Mucosa of descending colon (tissue), 3 donors: Measurements from ENCODE around the gene SLC4A9. TPM values are rescaled to one million over a fixed set of nuclear protein-coding genes. Genes with fewer than 3 reads are reported as not detected.

Experiments
- ATAC-seq: fragments of 200-7000 bp; cut with Tn5 transposase; one replicate; pipeline ENCODE4 v1.9.1; 2020; ENCODE audit warnings: mild to moderate bottlenecking, moderate library complexity
- DNase-seq, 3 donors: peaks; one replicate each; pipeline ENCODE4 v3.0.0-alpha.2; 2020
- H3K36me3 ChIP-seq: fragments of 200-600 bp; one replicate; pipeline ENCODE4 v1.8.0; 2021; ENCODE audit warnings: low read depth, mild to moderate bottlenecking
- H3K4me1 ChIP-seq: fragments of 200-600 bp; one replicate; pipeline ENCODE4 v1.8.0; 2021; ENCODE audit warnings: low read depth, mild to moderate bottlenecking
- H3K4me3 ChIP-seq: fragments of 200-600 bp; one replicate; pipeline ENCODE4 v1.8.0; 2021; ENCODE audit warnings: mild to moderate bottlenecking
- H3K9me3 ChIP-seq: fragments of 200-600 bp; one replicate; pipeline ENCODE4 v1.8.0; 2021; ENCODE audit warnings: mild to moderate bottlenecking
- CTCF ChIP-seq: fragments of 200-600 bp; IDR thresholded peaks from one replicate; pipeline ENCODE4 v1.8.0; 2022; ENCODE audit warnings: antibody characterized with exemption, mild to moderate bottlenecking
- intact Hi-C, 2 donors: fragments of 100-400 bp; cut with DNase I in 1 of 2; cut with micrococcal nuclease in 1 of 2; formaldehyde crosslinking; loops; one replicate each; pipeline versions ENCODE4 v1.11.0 to v1.11.1; 2022; cut with DNase I, micrococcal nuclease
- total RNA-seq, 3 donors: library from RNA; stranded (reverse); fragmentation: NEBNext Ultra II Directional in 2 of 3; extraction: Animal tissue kit (Norgen Biotek cat#: 25700) in 2 of 3; gene quantifications; one replicate each; pipeline versions ENCODE4 v1.2.1 to v1.2.4, GENCODE V29; 2021 to 2023
- donor health status: DM: no; HTN: no; CAD: no; lungs with moderate emphysema.
- donor health status: DM: no; HTN: no; CAD: no.
- donor health status: DM: no; HTN: yes; CAD: no.

SLC4A9 gene
- total RNA-seq, 3 donors from 2014 or later = 0.23 to 0.46 TPM; not detected in 1

GRCh38 chr5:140349244-140349643 is 10.8 kb upstream of the SLC4A9 start:
- DNase-seq = peak; percentile 45 to 69 (median 60)
- no peaks in the 10 kb centered on the region for H3K9me3 ChIP-seq
- intact Hi-C loops = loop anchor here in 1 of 2 donors (5.0 kb wide), 1 partner anchor 182 kb away; no protein-coding TSS in a partner anchor
- H3K4me3 ChIP-seq = no peak overlapping the region
- ATAC-seq = peak; percentile 61
- no peaks in the 10 kb centered on the region for H3K36me3 ChIP-seq
- peaks cover 32% of the 10 kb centered on the region for H3K4me1 ChIP-seq
- no peak for TF ChIP-seq CTCF

- H3K9me3 ChIP-seq = no peaks in the 10 kb centered on the region
- H3K36me3 ChIP-seq = no peaks in the 10 kb centered on the region
- H3K4me3 ChIP-seq = no peak overlapping the region
- intact Hi-C loops = loop anchor here in 1 of 2 donors (5.0 kb wide), 1 partner anchor 109 kb away; no protein-coding TSS in a partner anchor
- DNase-seq (peak in 1 of 3 donors; percentile 91), ATAC-seq (no peak)
- TF ChIP-seq CTCF = peak; percentile 70
- H3K4me1 ChIP-seq = peaks cover 28% of the 10 kb centered on the region
Observed at GRCh38 chr5:140351609-140352334, 8.2 kb upstream of the SLC4A9 start.

- no peak for DNase-seq
- no peak for TF ChIP-seq CTCF
- Histone ChIP-seq H3K36me3 (no peaks in the 10 kb centered on the region), H3K4me1 (peaks cover 5% of the 10 kb centered on the region), H3K4me3 (no peak overlapping the region), H3K9me3 (no peaks in the 10 kb centered on the region)
- no peak for ATAC-seq
- intact Hi-C loops = loop anchor here in 1 of 2 donors (5.0 kb wide), 1 partner anchor 113 kb away; no protein-coding TSS in a partner anchor
Observed at GRCh38 chr5:140355546-140355945, 4.4 kb upstream of the SLC4A9 start.

GRCh38 chr5:140356853-140357725 is 2.9 kb upstream of the SLC4A9 start:
- H3K4me3 ChIP-seq = no peak overlapping the region
- H3K4me1 ChIP-seq = peaks cover 2% of the 10 kb centered on the region
- no peak for DNase-seq
- H3K9me3 ChIP-seq = no peaks in the 10 kb centered on the region
- no peaks in the 10 kb centered on the region for H3K36me3 ChIP-seq
- no peak for TF ChIP-seq CTCF
- no peak for ATAC-seq
- intact Hi-C loops = loop anchor here in 1 of 2 donors (5.0 kb wide), 1 partner anchor 115 kb away; no protein-coding TSS in a partner anchor

- peak; percentile 97 for ATAC-seq
Observed at GRCh38 chr5:140357726-140358093, 2.3 kb upstream of the SLC4A9 start.

More at GRCh38 chr5:140357726-140358093, 2.3 kb upstream of the SLC4A9 start:
- DNase-seq = peak; percentile 87 to 90 (median 89)
- Histone ChIP-seq H3K4me1 (peaks cover 2% of the 10 kb centered on the region), H3K4me3 (no peak overlapping the region), H3K9me3 (no peaks in the 10 kb centered on the region), H3K36me3 (no peaks in the 10 kb centered on the region)
- intact Hi-C loops = loop anchor here in 1 of 2 donors (5.0 kb wide), 1 partner anchor 115 kb away; no protein-coding TSS in a partner anchor
- TF ChIP-seq CTCF = peak; percentile 81
